ENCODE measurements around the gene ITK.

DNA sequence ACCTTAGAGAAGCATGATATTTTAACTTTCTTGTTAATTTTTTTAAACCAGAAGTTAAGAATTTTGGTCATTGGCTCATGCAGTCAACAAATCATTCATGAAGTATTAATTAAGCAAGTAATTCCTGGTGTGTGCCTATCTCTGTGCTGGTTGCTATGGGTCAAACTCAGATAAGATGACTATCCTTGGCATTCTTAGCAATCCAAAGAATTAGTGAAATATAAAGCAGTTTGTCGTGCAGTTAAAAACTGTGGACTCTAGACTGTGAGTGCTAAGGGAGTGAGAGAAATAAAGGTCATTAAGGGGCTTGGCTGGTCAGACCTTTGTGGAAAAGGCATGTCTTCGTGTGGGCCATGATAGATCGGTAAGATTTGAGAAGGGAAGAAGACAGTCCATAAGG is 90.1 kb downstream of the ITK start:
- TF ChIP-seq POLR2AphosphoS5 (IDR thresholded peaks at IDR 0.05; ENCODE audit: low read depth, low read length), result no peak
- TF ChIP-seq, protein P1, sequence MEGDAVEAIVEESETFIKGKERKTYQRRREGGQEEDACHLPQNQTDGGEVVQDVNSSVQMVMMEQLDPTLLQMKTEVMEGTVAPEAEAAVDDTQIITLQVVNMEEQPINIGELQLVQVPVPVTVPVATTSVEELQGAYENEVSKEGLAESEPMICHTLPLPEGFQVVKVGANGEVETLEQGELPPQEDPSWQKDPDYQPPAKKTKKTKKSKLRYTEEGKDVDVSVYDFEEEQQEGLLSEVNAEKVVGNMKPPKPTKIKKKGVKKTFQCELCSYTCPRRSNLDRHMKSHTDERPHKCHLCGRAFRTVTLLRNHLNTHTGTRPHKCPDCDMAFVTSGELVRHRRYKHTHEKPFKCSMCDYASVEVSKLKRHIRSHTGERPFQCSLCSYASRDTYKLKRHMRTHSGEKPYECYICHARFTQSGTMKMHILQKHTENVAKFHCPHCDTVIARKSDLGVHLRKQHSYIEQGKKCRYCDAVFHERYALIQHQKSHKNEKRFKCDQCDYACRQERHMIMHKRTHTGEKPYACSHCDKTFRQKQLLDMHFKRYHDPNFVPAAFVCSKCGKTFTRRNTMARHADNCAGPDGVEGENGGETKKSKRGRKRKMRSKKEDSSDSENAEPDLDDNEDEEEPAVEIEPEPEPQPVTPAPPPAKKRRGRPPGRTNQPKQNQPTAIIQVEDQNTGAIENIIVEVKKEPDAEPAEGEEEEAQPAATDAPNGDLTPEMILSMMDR (IDR thresholded peaks at IDR 0.05; ENCODE audit: control extremely low read depth in 1 of 3, insufficient read depth in 1 of 3, low read depth in 1 of 3, low read length in 3 of 3), result no peak
- no peak for TF ChIP-seq SRF (IDR thresholded peaks at IDR 0.05; ENCODE audit: low read depth, low read length)
- TF ChIP-seq EP300 (IDR thresholded peaks at IDR 0.05; ENCODE audit: borderline replicate concordance in 1 of 2, low read depth in 2 of 2, low read length in 2 of 2), result no peak
- no peak for TF ChIP-seq CHD1 (IDR thresholded peaks at IDR 0.05; ENCODE audit: low read depth, low read length)

Measured in H1 (cell line).